ENCODE results near the gene MORC4. TPM values are rescaled to one million over a fixed set of nuclear protein-coding genes. Genes with fewer than 3 reads are reported as not detected.

MORC4 gene
- total RNA-seq, 1 experiment from 2014 or later: 23.0 TPM

- TF ChIP-seq, protein P1, sequence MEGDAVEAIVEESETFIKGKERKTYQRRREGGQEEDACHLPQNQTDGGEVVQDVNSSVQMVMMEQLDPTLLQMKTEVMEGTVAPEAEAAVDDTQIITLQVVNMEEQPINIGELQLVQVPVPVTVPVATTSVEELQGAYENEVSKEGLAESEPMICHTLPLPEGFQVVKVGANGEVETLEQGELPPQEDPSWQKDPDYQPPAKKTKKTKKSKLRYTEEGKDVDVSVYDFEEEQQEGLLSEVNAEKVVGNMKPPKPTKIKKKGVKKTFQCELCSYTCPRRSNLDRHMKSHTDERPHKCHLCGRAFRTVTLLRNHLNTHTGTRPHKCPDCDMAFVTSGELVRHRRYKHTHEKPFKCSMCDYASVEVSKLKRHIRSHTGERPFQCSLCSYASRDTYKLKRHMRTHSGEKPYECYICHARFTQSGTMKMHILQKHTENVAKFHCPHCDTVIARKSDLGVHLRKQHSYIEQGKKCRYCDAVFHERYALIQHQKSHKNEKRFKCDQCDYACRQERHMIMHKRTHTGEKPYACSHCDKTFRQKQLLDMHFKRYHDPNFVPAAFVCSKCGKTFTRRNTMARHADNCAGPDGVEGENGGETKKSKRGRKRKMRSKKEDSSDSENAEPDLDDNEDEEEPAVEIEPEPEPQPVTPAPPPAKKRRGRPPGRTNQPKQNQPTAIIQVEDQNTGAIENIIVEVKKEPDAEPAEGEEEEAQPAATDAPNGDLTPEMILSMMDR (IDR thresholded peaks at IDR 0.05; ENCODE audit: unreplicated experiment): no peak
- Mint-ChIP-seq H3K36me3 (ENCODE audit: insufficient read depth, unreplicated experiment) (no peaks in the 10 kb centered on the region), H3K27ac (ENCODE audit: low read depth, unreplicated experiment) (no peak overlapping the region), H3K9me3 (ENCODE audit: unreplicated experiment) (no peaks in the 10 kb centered on the region), H3K4me1 (ENCODE audit: insufficient read depth, unreplicated experiment) (no peaks in the 10 kb centered on the region), H3K27me3 (ENCODE audit: insufficient read depth, unreplicated experiment) (peaks cover 68% of the 10 kb centered on the region), H3K4me3 (ENCODE audit: unreplicated experiment) (no peak overlapping the region)
- no peak for DNase-seq (ENCODE audit: unreplicated experiment)
- POLR2A ChIA-PET: no interaction called here
- CTCF ChIA-PET: interaction anchor here (1.5 to 8.1 kb wide), 2 partner anchors 14 to 55 kb away, joined by 5 to 67 read pairs; no protein-coding TSS in a partner anchor
- intact Hi-C loops (cut with micrococcal nuclease): no loop called here
- no TSS peak for BruUV-seq (replicated peaks)
Observed at GRCh38 chrX:106951230-106951629, 48.8 kb downstream of the MORC4 start.

GRCh38 chrX:106950381-106950780 is 49.6 kb downstream of the MORC4 start:
- no peaks in the 10 kb centered on the region for H3K9me3 Mint-ChIP-seq (ENCODE audit: unreplicated experiment)
- intact Hi-C loops (cut with micrococcal nuclease): no loop called here
- TF ChIP-seq, protein P1 (IDR thresholded peaks at IDR 0.05; ENCODE audit: unreplicated experiment): no peak
- peaks cover 59% of the 10 kb centered on the region for H3K27me3 Mint-ChIP-seq (ENCODE audit: insufficient read depth, unreplicated experiment)
- no peak overlapping the region for H3K4me3 Mint-ChIP-seq (ENCODE audit: unreplicated experiment)
- CTCF ChIA-PET: interaction anchor here (0.6 to 8.1 kb wide), 3 partner anchors 54 to 1028 kb away, joined by 3 to 67 read pairs (median 3); no protein-coding TSS in a partner anchor
- POLR2A ChIA-PET: no interaction called here
- no peak overlapping the region for H3K27ac Mint-ChIP-seq (ENCODE audit: low read depth, unreplicated experiment)
- no peak for DNase-seq (ENCODE audit: unreplicated experiment)
- H3K36me3 Mint-ChIP-seq (ENCODE audit: insufficient read depth, unreplicated experiment): no peaks in the 10 kb centered on the region
- BruUV-seq (replicated peaks): no TSS peak
- no peaks in the 10 kb centered on the region for H3K4me1 Mint-ChIP-seq (ENCODE audit: insufficient read depth, unreplicated experiment)

GRCh38 chrX:106949366-106949765 is 50.6 kb downstream of the MORC4 start:
- peaks cover 61% of the 10 kb centered on the region for H3K27me3 Mint-ChIP-seq (ENCODE audit: insufficient read depth, unreplicated experiment)
- H3K27ac Mint-ChIP-seq (ENCODE audit: low read depth, unreplicated experiment): no peak overlapping the region
- H3K9me3 Mint-ChIP-seq (ENCODE audit: unreplicated experiment): no peaks in the 10 kb centered on the region
- H3K36me3 Mint-ChIP-seq (ENCODE audit: insufficient read depth, unreplicated experiment): no peaks in the 10 kb centered on the region
- no TSS peak for BruUV-seq (replicated peaks)
- ChIA-PET CTCF (interaction anchor here (8.1 kb wide), 1 partner anchor 53 kb away, joined by 67 read pairs; no protein-coding TSS in a partner anchor), POLR2A (interaction anchor here (0.7 kb wide), 1 partner anchor 687 kb away, joined by 3 read pairs; no protein-coding TSS in a partner anchor)
- DNase-seq (ENCODE audit: unreplicated experiment): no peak
- no peak overlapping the region for H3K4me3 Mint-ChIP-seq (ENCODE audit: unreplicated experiment)
- TF ChIP-seq, protein P1 (IDR thresholded peaks at IDR 0.05; ENCODE audit: unreplicated experiment): no peak
- intact Hi-C loops (cut with micrococcal nuclease): no loop called here
- no peaks in the 10 kb centered on the region for H3K4me1 Mint-ChIP-seq (ENCODE audit: insufficient read depth, unreplicated experiment)

DNA sequence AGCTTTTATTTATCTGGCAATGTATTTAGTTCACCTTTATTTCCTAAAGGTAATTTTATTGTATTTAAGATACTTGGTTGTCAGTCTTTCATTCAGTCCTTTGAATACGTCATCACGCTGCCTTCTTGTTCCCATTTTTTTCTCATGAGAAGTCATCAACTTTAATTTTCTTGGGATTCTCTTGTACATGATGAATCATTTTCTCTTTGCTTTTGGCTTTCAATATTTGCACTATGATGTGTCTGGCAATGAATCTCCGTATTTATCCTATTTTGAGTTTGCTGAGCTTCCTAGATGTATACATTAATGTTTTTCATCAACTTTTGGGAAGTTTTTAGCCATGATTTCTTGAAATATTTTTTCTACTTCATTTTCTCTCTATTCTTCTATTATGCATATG is 51.4 kb downstream of the MORC4 start:
- H3K27me3 Mint-ChIP-seq (ENCODE audit: insufficient read depth, unreplicated experiment): peaks cover 68% of the 10 kb centered on the region
- DNase-seq (ENCODE audit: unreplicated experiment): no peak
- intact Hi-C loops (cut with micrococcal nuclease): no loop called here
- H3K4me3 Mint-ChIP-seq (ENCODE audit: unreplicated experiment): no peak overlapping the region
- TF ChIP-seq, protein P1 (IDR thresholded peaks at IDR 0.05; ENCODE audit: unreplicated experiment): no peak
- ChIA-PET CTCF (interaction anchor here (0.6 to 8.1 kb wide), 2 partner anchors 51 to 53 kb away, joined by 3 to 67 read pairs; no protein-coding TSS in a partner anchor), POLR2A (interaction anchor here (0.7 kb wide), 1 partner anchor 437 kb away, joined by 3 read pairs; no protein-coding TSS in a partner anchor)
- no peaks in the 10 kb centered on the region for H3K36me3 Mint-ChIP-seq (ENCODE audit: insufficient read depth, unreplicated experiment)
- H3K4me1 Mint-ChIP-seq (ENCODE audit: insufficient read depth, unreplicated experiment): no peaks in the 10 kb centered on the region
- no peaks in the 10 kb centered on the region for H3K9me3 Mint-ChIP-seq (ENCODE audit: unreplicated experiment)
- no TSS peak for BruUV-seq (replicated peaks)
- H3K27ac Mint-ChIP-seq (ENCODE audit: low read depth, unreplicated experiment): no peak overlapping the region

Data from MCF 10A (cell line).